Measurements from ENCODE around the gene RPL10A. TPM values are rescaled to one million over a fixed set of nuclear protein-coding genes. Genes with fewer than 3 reads are reported as not detected.

The RPL10A gene
- total and polyA plus RNA-seq, 2 of the 13 experiments (the other 11 are each of a cell fraction or from before 2014, with no cell fraction given), result 1,854 to 2,726 TPM

DNA sequence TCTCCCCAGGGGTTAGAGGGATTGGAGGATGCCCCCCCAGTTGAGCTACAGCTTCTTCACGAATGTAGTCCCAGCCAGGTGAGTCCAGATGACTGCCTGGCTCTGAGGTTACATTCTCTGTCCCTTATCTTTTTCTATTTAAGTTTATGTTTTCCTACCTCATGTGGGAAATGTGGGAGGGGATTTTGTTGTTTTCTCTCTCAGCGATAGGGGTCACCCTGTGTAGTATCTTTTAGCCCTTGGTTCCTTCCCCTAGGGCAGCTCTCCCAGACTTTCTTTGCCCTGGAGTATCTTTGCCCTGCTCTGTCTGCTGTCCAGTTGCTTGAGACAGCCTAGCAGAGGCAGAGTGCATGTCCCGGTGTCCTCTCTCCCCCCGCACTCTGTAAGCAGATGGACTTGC, 10.3 kb upstream of the RPL10A start (continued):
- TF ChIP-seq, protein P1, sequence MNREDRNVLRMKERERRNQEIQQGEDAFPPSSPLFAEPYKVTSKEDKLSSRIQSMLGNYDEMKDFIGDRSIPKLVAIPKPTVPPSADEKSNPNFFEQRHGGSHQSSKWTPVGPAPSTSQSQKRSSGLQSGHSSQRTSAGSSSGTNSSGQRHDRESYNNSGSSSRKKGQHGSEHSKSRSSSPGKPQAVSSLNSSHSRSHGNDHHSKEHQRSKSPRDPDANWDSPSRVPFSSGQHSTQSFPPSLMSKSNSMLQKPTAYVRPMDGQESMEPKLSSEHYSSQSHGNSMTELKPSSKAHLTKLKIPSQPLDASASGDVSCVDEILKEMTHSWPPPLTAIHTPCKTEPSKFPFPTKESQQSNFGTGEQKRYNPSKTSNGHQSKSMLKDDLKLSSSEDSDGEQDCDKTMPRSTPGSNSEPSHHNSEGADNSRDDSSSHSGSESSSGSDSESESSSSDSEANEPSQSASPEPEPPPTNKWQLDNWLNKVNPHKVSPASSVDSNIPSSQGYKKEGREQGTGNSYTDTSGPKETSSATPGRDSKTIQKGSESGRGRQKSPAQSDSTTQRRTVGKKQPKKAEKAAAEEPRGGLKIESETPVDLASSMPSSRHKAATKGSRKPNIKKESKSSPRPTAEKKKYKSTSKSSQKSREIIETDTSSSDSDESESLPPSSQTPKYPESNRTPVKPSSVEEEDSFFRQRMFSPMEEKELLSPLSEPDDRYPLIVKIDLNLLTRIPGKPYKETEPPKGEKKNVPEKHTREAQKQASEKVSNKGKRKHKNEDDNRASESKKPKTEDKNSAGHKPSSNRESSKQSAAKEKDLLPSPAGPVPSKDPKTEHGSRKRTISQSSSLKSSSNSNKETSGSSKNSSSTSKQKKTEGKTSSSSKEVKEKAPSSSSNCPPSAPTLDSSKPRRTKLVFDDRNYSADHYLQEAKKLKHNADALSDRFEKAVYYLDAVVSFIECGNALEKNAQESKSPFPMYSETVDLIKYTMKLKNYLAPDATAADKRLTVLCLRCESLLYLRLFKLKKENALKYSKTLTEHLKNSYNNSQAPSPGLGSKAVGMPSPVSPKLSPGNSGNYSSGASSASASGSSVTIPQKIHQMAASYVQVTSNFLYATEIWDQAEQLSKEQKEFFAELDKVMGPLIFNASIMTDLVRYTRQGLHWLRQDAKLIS (CRISPR knock-in tag; IDR thresholded peaks at IDR 0.05), result no peak
- TF ChIP-seq, protein P2, sequence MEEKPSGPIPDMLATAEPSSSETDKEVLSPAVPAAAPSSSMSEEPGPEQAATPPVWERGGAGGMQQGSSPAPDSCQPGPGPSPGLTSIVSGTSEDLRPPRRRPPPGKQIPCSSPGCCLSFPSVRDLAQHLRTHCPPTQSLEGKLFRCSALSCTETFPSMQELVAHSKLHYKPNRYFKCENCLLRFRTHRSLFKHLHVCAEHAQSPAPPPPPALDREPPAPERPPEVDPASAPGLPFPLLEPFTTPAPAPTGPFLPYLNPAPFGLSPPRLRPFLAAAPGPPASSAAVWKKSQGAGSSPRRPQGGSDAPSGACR (CRISPR knock-in tag; IDR thresholded peaks at IDR 0.05), result no peak

DNA sequence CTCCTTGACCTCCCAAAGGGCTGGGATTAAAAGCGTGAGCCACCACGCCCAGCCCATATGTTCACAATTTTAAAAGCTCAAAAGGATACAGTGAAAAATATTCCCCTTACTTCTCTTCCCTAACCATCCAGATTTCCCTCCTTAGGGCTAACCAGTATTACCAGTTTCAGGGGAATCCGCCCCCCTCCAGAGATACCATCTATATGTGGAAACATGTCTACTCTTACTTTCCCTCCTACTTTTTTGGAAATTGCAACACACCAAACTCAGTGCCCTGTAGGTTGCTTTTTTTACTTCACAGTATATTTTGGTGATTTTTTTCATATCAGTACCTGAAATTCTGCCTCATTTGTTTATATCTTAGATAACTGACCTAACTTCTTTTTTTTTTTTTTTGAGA, 6.9 kb upstream of the RPL10A start:
- no peaks in the 10 kb centered on the region for H3K27me3 ChIP-seq (ENCODE audit: control insufficient read depth in 1 of 2, insufficient read depth in 2 of 2, low read length in 2 of 2)
- H3K9ac ChIP-seq (ENCODE audit: insufficient read depth, low read depth, low read length), result no peak overlapping the region
- ChIA-PET POLR2A (interaction anchor here (0.5 kb wide), 1 partner anchor 235 kb away, joined by 3 read pairs; no protein-coding TSS in a partner anchor), CTCF (ENCODE audit: low intra/inter-chr PET ratio, low total read pairs) (no interaction called here)
- no TSS peak for BruUV-seq (replicated peaks)
- no peak for TF ChIP-seq TCF7L2 (IDR thresholded peaks at IDR 0.05; ENCODE audit: low read depth, low read length)
- TF ChIP-seq ATF3 (CRISPR knock-in tag; IDR thresholded peaks at IDR 0.05), result no peak
- TF ChIP-seq ZNF570 (CRISPR knock-in tag; IDR thresholded peaks at IDR 0.05; ENCODE audit: borderline replicate concordance), result no peak
- TF ChIP-seq HMG20B (CRISPR knock-in tag; conservative IDR thresholded peaks at IDR 0.05), result no peak
- TF ChIP-seq ZSCAN31 (CRISPR knock-in tag; IDR thresholded peaks at IDR 0.05; ENCODE audit: low read depth), result no peak
- TF ChIP-seq ZKSCAN5 (CRISPR knock-in tag; IDR thresholded peaks at IDR 0.05), result no peak
- no peak for TF ChIP-seq PLRG1 (conservative IDR thresholded peaks at IDR 0.05)
- no peak for TF ChIP-seq ZNF350 (CRISPR knock-in tag; IDR thresholded peaks at IDR 0.05; ENCODE audit: borderline replicate concordance, low read depth)
- TF ChIP-seq POLR2AphosphoS2 (IDR thresholded peaks at IDR 0.05; ENCODE audit: low read depth, low read length), result no peak
- no peaks in the 10 kb centered on the region for H3K4me1 ChIP-seq (ENCODE audit: insufficient read depth, low read length)
- DNase-seq (ENCODE audit: low spot score) (no peak), FAIRE-seq (no peak), ATAC-seq (no peak)
- in situ Hi-C loops (cut with HindIII; ENCODE audit: extremely low pct_ligation_motif_present, low pct_unique_long_range_greater_than_20kb) (no loop called here), intact Hi-C loops (cut with micrococcal nuclease; ENCODE audit: unreplicated experiment) (no loop called here)
- no peaks in the 10 kb centered on the region for H3K79me2 ChIP-seq (ENCODE audit: insufficient read depth, low read length)
- no peaks in the 10 kb centered on the region for H3K9me3 ChIP-seq (ENCODE audit: low read length)
- peaks cover 6 to 33% of the 10 kb centered on the region in 2 experiments; a peak in 4 of 5 replicates for H3K36me3 ChIP-seq (replicated peaks in 1 of 2; ENCODE audit: control insufficient read depth in 1 of 2, insufficient read depth in 2 of 2, low read length in 2 of 2)
- no peak overlapping the region for H2AFZ ChIP-seq (ENCODE audit: low read length)
- no peak overlapping the region for H3K4me2 ChIP-seq (ENCODE audit: low read depth, low read length)
- WGBS (ENCODE audit: low lambda C conversion rate), result 100% methylated on average over 3 of the region's 3 CpGs
- H4K20me1 ChIP-seq (ENCODE audit: insufficient read depth, low read length), result no peaks in the 10 kb centered on the region
- H3K27ac ChIP-seq (ENCODE audit: extremely low read length, insufficient read depth, low read length), result no peak overlapping the region
- no peak overlapping the region for H3K4me3 ChIP-seq (replicated peaks in 1 of 3; ENCODE audit: insufficient read depth in 1 of 3, low read depth in 2 of 3, low read length in 3 of 3)
